NCI-H510A (cell line): ENCODE measurements around the gene CDR2.
"Not testable (repeated sequence)": the region's sequence is repeated elsewhere in the genome, so short reads cannot be mapped to it uniquely, and the experiment has no call there.

Source experiments
- DNase-seq: peaks from one replicate; lab custom pipeline; 2025; lab: John Stamatoyannopoulos, UW

The CDR2 gene

DNA sequence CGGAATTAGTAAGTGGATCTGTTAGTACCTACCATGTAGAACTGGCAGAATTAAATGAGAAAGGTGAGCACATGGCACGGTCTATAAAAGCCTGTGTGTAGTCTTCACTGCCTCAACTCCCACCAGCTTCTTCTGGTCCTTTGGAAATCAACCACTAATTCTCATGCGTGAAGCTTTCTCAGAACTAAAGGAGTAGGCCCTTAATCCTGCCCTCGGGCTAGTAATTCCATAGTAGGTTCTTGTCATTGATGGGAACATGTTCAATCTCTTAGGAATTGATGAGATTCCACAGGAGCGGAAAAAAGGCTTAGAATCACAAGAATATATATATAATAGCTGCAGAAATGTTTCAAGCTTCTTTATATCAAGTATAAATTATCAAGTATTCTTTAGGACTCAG, 21.7 kb downstream of the CDR2 start:
- DNase-seq, result no peak

- no peak for DNase-seq
These were observed 22.3 kb downstream of the CDR2 start for GRCh38 chr16:22352140-22352539.

DNA sequence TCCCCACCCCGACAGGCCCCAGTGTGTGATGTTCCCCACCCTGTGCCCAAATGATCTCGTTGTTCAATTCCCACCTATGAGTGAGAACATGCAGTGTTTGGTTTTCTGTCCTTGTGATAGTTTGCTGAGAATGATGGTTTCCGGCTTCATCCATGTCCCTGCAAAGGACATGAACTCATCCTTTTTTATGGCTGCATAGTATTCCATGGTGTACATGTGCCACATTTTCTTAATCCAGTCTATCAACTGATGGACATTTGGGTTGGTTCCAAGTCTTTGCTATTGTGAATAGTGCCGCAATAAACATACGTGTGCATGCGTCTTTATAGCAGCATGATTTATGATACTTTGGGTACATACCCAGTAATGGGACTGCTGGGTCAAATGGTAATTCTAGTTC, 23.4 kb downstream of the CDR2 start:
- not testable (repeated sequence) for DNase-seq

- DNase-seq, result no peak
These were observed 26.1 kb downstream of the CDR2 start for GRCh38 chr16:22348291-22348690.

GRCh38 chr16:22347100-22347820, 27.2 kb downstream of the CDR2 start:
- no peak for DNase-seq

- DNase-seq, result no peak
These were observed 27.9 kb downstream of the CDR2 start for GRCh38 chr16:22346483-22346882.

GRCh38 chr16:22342082-22342481, 32.3 kb downstream of the CDR2 start:
- no peak for DNase-seq

GRCh38 chr16:22340945-22341344, 33.5 kb downstream of the CDR2 start:
- DNase-seq, result no peak

DNA sequence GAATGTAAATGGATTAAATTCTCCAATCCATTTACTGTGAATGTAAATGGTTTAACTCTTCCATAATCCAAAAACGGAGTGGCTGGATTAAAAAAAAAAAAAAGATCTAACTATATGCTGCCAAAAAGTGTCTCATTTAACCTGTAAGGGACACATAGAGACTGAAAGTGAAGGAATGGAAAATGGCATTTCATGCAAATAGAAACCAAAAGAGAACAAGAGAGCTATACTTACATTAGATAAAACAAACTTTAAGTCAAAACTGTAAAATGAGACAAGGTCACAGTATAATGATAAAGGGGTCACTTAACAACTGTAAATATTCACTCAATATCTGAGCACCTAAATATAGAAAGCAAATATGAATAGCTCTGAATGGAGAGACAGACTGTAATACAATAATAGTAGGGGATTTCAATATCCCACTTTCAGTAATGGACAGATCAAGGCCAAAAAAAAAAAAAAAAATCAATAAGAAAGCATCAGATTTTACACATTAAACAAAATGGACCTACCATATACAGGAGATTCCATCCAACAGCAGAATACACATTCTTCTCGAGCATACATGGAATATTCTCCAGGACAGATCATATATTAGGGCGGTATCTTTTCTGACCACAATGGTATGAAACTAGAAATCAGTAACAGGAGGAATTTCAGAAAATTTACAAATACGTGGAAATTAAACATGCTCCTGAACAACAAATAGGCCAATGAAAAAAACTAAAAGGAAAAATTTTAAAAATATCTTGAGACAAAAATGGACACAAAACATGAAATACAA, 36.4 kb downstream of the CDR2 start:
- no peak for DNase-seq

GRCh38 chr16:22337045-22337444, 37.4 kb downstream of the CDR2 start:
- DNase-seq, result no peak

GRCh38 chr16:22336581-22336980, 37.8 kb downstream of the CDR2 start:
- no peak for DNase-seq

GRCh38 chr16:22335668-22336246, 38.7 kb downstream of the CDR2 start:
- no peak for DNase-seq

GRCh38 chr16:22333457-22333994, 40.9 kb downstream of the CDR2 start:
- DNase-seq, result no peak

GRCh38 chr16:22330326-22330725, 44.1 kb downstream of the CDR2 start:
- no peak for DNase-seq

GRCh38 chr16:22329199-22329695, 45.2 kb downstream of the CDR2 start:
- DNase-seq, result no peak

DNA sequence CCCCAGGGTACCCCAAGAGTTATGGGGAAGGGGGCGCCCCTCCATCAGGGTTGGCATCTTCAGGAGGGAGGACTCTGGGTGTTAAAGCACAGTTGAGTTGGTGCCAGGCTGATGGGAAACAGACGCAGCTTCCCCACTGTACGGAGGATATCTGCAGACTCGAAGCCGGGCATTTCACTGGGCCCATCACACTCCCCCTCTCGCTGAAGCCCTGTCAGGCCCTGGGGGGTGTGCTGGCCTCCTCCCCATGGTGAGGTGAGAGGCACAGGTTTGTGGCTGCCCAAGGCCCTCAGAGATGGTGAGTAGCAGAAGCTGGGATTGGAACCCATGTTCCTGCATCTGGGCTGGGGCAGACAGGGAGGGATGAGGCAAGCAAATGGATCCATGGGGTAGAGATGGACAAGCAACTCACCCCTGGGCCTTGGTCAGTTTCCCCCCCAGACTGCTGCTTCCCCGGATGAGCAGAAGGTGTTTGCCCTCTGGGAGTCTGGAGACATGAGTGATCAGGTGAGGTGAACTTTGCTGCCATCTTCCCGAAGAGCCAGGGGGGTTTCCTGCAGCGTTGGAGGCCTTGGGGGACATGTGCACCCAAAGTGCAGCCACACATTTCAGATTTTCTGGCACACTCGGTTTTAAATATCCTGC, 46.2 kb downstream of the CDR2 start:
- DNase-seq, result no peak

DNA sequence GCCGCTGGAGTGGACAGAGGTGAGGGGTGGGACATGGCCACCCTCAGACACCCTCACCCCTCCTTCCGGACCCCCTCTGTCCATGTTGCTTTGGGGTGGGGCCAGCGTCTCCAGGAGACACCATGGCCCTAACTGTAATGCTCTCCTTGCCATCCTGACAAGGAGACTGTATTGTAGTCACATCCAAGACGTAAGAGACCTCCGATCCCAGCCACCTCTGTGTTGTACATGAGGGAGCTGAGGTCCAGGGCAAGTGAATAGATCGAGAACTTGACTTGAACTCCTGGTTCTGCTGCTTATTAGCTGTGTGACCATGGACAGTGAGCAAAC, 47.0 kb downstream of the CDR2 start:
- no peak for DNase-seq

- DNase-seq, result no peak
These were observed 47.5 kb downstream of the CDR2 start for GRCh38 chr16:22326771-22327445.

- DNase-seq, result no peak
These were observed 48.1 kb downstream of the CDR2 start for GRCh38 chr16:22326369-22326652.

- no peak for DNase-seq
These were observed 48.6 kb downstream of the CDR2 start for GRCh38 chr16:22325598-22326368.
